Gastrocnemius medialis (tissue), 4 donors: Measurements from ENCODE around the gene PTPRC. TPM values are rescaled to one million over a fixed set of nuclear protein-coding genes. Genes with fewer than 3 reads are reported as not detected.
A peak's percentile ranks its signal among the peaks of the same experiment; 100 is the strongest.

Experiments
- ATAC-seq, 2 donors: fragments of 150-250 bp; one replicate each; pipeline ENCODE4 v1.9.1; 2016
- DNase-seq, 2 donors: peaks; one replicate each; pipeline ENCODE4 v3.0.0-alpha.2; 2019
- H3K27ac ChIP-seq, 4 donors: fragments of 200-600 bp; sonication (generic); 1 replicate in 1 of 4; 2 replicates in 3 of 4; pipeline ENCODE4 v1.5.1; 2016 to 2018; ENCODE audit warnings: mild to moderate bottlenecking in 2 of 4, moderate library complexity in 1 of 4
- H3K27me3 ChIP-seq, 3 donors: fragments of 200-600 bp; sonication (generic) in 2 of 3; 1 replicate in 1 of 3; 2 replicates in 2 of 3; pipeline versions ENCODE4 v1.5.1 to v1.6.0; 2016 to 2019; ENCODE audit warnings: mild to moderate bottlenecking in 1 of 3, moderate library complexity in 1 of 3
- H3K36me3 ChIP-seq, 2 donors: fragments of 200-600 bp; sonication (generic) in 1 of 2; one replicate each; pipeline ENCODE4 v1.5.1; 2017 to 2018
- H3K4me1 ChIP-seq, 2 donors: fragments of 200-600 bp; sonication (generic) in 1 of 2; one replicate each; pipeline ENCODE4 v1.5.1; 2016 to 2017; ENCODE audit warnings: mild to moderate bottlenecking in 2 of 2
- H3K4me3 ChIP-seq, 4 donors: fragments of 200-600 bp; sonication (generic) in 3 of 4; 1 replicate in 1 of 4; 2 replicates in 3 of 4; pipeline ENCODE4 v1.5.1; 2016 to 2019; ENCODE audit warnings: mild to moderate bottlenecking in 2 of 4
- H3K9me3 ChIP-seq, 3 donors: fragments of 200-600 bp; sonication (generic) in 2 of 3; 1 replicate in 1 of 3; 2 replicates in 2 of 3; pipeline ENCODE4 v1.5.1; 2016 to 2019
- POLR2A ChIP-seq, 2 donors: fragments of 450-650 bp; IDR thresholded peaks; one replicate each; pipeline ENCODE4 v1.6.1; 2017; ENCODE audit warnings: antibody characterized with exemption in 2 of 2, mild to moderate bottlenecking in 2 of 2, moderate library complexity in 2 of 2
- in situ Hi-C, 4 donors: fragments of 200-750 bp; cut with MboI; loops; one replicate each; pipeline versions ENCODE4 v1.15.0 to v1.8.0; 2017; ENCODE audit warnings: low sequenced_read_pairs in 4 of 4
- intact Hi-C: fragments of 100-400 bp; cut with DNase I; formaldehyde crosslinking; loops from one replicate; pipeline ENCODE4 v1.15.1; 2023; ENCODE audit warnings: low total_unique reads
- total RNA-seq, 4 donors: library from RNA; depleted of rRNA; stranded (reverse); fragments of >200 nt; gene quantifications; one replicate each; pipeline versions ENCODE4 v1.1.0 to v1.2.3, GENCODE V29; 2016
- TF ChIP-seq, protein P1 (sequence below), 5 experiments: fragments of 450-650 bp in 3 of 5; fragments of 200-600 bp in 2 of 5; sonication (generic) in 2 of 5; IDR thresholded peaks in 4 of 5; conservative IDR thresholded peaks in 1 of 5; 1 replicate in 4 of 5; 2 replicates in 1 of 5; pipeline ENCODE4 v1.5.1; 2016 to 2019; ENCODE audit warnings: antibody characterized with exemption in 5 of 5, mild to moderate bottlenecking in 3 of 5, moderate library complexity in 3 of 5

Gene PTPRC
- total RNA-seq, 4 donors from 2014 or later, result 1.7 to 10.4 (median 5.3) TPM

GRCh38 chr1:198681252-198681651, 42.4 kb downstream of the PTPRC start:
- ATAC-seq (no peak), DNase-seq (no peak)
- TF ChIP-seq, protein P1, sequence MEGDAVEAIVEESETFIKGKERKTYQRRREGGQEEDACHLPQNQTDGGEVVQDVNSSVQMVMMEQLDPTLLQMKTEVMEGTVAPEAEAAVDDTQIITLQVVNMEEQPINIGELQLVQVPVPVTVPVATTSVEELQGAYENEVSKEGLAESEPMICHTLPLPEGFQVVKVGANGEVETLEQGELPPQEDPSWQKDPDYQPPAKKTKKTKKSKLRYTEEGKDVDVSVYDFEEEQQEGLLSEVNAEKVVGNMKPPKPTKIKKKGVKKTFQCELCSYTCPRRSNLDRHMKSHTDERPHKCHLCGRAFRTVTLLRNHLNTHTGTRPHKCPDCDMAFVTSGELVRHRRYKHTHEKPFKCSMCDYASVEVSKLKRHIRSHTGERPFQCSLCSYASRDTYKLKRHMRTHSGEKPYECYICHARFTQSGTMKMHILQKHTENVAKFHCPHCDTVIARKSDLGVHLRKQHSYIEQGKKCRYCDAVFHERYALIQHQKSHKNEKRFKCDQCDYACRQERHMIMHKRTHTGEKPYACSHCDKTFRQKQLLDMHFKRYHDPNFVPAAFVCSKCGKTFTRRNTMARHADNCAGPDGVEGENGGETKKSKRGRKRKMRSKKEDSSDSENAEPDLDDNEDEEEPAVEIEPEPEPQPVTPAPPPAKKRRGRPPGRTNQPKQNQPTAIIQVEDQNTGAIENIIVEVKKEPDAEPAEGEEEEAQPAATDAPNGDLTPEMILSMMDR (IDR thresholded peaks at IDR 0.05 in 4 of 5, conservative IDR thresholded peaks at IDR 0.05 in 1 of 5), result no peak
- TF ChIP-seq POLR2A (IDR thresholded peaks at IDR 0.05), result no peak
- in situ Hi-C loops (no loop called here), intact Hi-C loops (no loop called here)
- Histone ChIP-seq H3K36me3 (no peaks in the 10 kb centered on the region), H3K4me1 (no peaks in the 10 kb centered on the region), H3K9me3 (no peaks in the 10 kb centered on the region), H3K27me3 (no peaks in the 10 kb centered on the region), H3K4me3 (no peak overlapping the region), H3K27ac (no peak overlapping the region)

GRCh38 chr1:198681831-198682759, 43.3 kb downstream of the PTPRC start:
- intact Hi-C loops (no loop called here), in situ Hi-C loops (no loop called here)
- peak; percentile 58 to 60 for ATAC-seq
- H3K4me3 ChIP-seq, result no peak overlapping the region
- DNase-seq, result peak; percentile 15 to 38
- no peaks in the 10 kb centered on the region for H3K4me1 ChIP-seq
- no peaks in the 10 kb centered on the region for H3K36me3 ChIP-seq
- H3K27me3 ChIP-seq, result no peaks in the 10 kb centered on the region
- TF ChIP-seq, protein P1 (IDR thresholded peaks at IDR 0.05 in 4 of 5, conservative IDR thresholded peaks at IDR 0.05 in 1 of 5), result no peak
- TF ChIP-seq POLR2A (IDR thresholded peaks at IDR 0.05), result no peak
- H3K27ac ChIP-seq, result no peak overlapping the region
- no peaks in the 10 kb centered on the region for H3K9me3 ChIP-seq

DNA sequence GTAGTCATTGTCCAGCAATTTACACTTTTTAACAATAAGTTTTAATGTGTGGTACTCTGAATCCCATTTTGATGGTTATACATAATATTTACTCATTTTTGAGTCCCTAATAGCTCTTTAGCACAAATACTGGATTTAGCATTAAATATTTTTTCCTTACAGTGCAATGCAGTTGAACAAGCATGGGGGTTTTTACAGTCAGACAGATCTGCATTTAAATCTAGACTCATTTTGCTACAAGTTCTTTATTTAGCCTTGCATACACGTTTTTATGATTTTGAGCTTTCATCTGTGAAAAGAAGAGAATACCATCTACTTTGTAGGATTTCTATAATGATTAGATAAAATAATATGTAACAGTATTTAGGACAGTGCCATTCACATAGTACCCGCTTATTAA, 44.0 kb downstream of the PTPRC start:
- in situ Hi-C loops, result no loop called here
- TF ChIP-seq, protein P1 (IDR thresholded peaks at IDR 0.05 in 4 of 5, conservative IDR thresholded peaks at IDR 0.05 in 1 of 5), result peak in 1 of 5 experiments; percentile 8
- TF ChIP-seq POLR2A (IDR thresholded peaks at IDR 0.05), result no peak
- Histone ChIP-seq H3K4me1 (no peaks in the 10 kb centered on the region), H3K4me3 (no peak overlapping the region), H3K36me3 (no peaks in the 10 kb centered on the region), H3K9me3 (no peaks in the 10 kb centered on the region), H3K27me3 (no peaks in the 10 kb centered on the region), H3K27ac (no peak overlapping the region)
- DNase-seq, result no peak
- no peak for ATAC-seq
- intact Hi-C loops, result no loop called here

GRCh38 chr1:198683449-198683848, 44.6 kb downstream of the PTPRC start:
- Histone ChIP-seq H3K4me3 (no peak overlapping the region), H3K9me3 (no peaks in the 10 kb centered on the region), H3K36me3 (no peaks in the 10 kb centered on the region), H3K4me1 (no peaks in the 10 kb centered on the region), H3K27ac (no peak overlapping the region), H3K27me3 (no peaks in the 10 kb centered on the region)
- no peak for DNase-seq
- TF ChIP-seq, protein P1 (IDR thresholded peaks at IDR 0.05 in 4 of 5, conservative IDR thresholded peaks at IDR 0.05 in 1 of 5), result no peak
- no peak for TF ChIP-seq POLR2A (IDR thresholded peaks at IDR 0.05)
- in situ Hi-C loops (no loop called here), intact Hi-C loops (no loop called here)
- no peak for ATAC-seq
